ENCODE data around the gene CMTM5. TPM values are rescaled to one million over a fixed set of nuclear protein-coding genes. Genes with fewer than 3 reads are reported as not detected.

The CMTM5 gene
- total RNA-seq, 2 experiments from 2014 or later = not detected

DNA sequence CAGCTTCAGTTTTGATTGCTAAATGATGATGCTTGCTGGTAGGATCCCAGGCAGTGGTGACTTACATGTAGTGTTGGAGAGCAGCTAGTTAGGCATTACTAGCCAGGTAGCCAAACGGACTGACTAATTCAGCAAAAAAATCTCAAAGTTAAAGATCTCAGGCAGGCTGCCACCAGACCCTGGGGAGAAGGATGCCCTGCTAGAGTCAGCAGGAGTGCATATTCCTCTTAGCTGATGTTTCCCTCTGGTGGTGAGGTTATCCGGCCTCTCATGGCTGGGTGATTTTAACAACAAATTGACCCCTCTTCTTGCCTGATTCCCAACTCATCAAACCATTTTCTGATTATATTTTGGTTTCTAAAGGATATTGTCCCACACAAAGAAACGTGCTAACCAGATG, 14.6 kb upstream of the CMTM5 start:
- Histone ChIP-seq H3K4me1 (ENCODE audit: insufficient read depth, low read length, poor library complexity, severe bottlenecking) (no peaks in the 10 kb centered on the region), H3K36me3 (ENCODE audit: insufficient read depth, low read length) (no peaks in the 10 kb centered on the region), H3K9me2 (ENCODE audit: insufficient read depth, low read length) (no peaks in the 10 kb centered on the region), H4K20me1 (ENCODE audit: insufficient read depth, low read length) (no peaks in the 10 kb centered on the region), H3K79me2 (ENCODE audit: insufficient read depth, low read depth, low read length) (no peaks in the 10 kb centered on the region), H3K4me2 (ENCODE audit: low read length) (no peak overlapping the region), H3K27ac (ENCODE audit: low read depth, low read length, poor library complexity, severe bottlenecking) (no peak overlapping the region), H2AFZ (ENCODE audit: low read length) (no peak overlapping the region), H3K4me3 (ENCODE audit: low read depth, low read length, poor library complexity, severe bottlenecking) (no peak overlapping the region), H3K9me3 (ENCODE audit: low read length) (no peaks in the 10 kb centered on the region)
- intact Hi-C loops (cut with micrococcal nuclease; ENCODE audit: unreplicated experiment) = no loop called here
- DNase-seq (ENCODE audit: low spot score) = no peak
- ChIA-PET POLR2A (interaction anchor here (0.7 kb wide), 2 partner anchors 40 to 81 kb away, joined by 3 to 4 read pairs; no protein-coding TSS in a partner anchor), CTCF (ENCODE audit: unreplicated experiment) (no interaction called here)
- TF ChIP-seq CTCF (conservative IDR thresholded peaks at IDR 0.05; ENCODE audit: low read length) (0 out of 2 replicates have a peak, but pooled peaks have one; percentile 26), EZH2phosphoT487 (IDR thresholded peaks at IDR 0.05; ENCODE audit: borderline replicate concordance, low read depth, low read length) (no peak)
- no TSS peak for BruUV-seq (replicated peaks)

- Histone ChIP-seq H2AFZ (ENCODE audit: low read length) (no peak overlapping the region), H3K9me2 (ENCODE audit: insufficient read depth, low read length) (no peaks in the 10 kb centered on the region), H3K36me3 (ENCODE audit: insufficient read depth, low read length) (no peaks in the 10 kb centered on the region), H4K20me1 (ENCODE audit: insufficient read depth, low read length) (no peaks in the 10 kb centered on the region), H3K4me1 (ENCODE audit: insufficient read depth, low read length, poor library complexity, severe bottlenecking) (no peaks in the 10 kb centered on the region), H3K9me3 (ENCODE audit: low read length) (no peaks in the 10 kb centered on the region), H3K27ac (ENCODE audit: low read depth, low read length, poor library complexity, severe bottlenecking) (no peak overlapping the region), H3K79me2 (ENCODE audit: insufficient read depth, low read depth, low read length) (no peaks in the 10 kb centered on the region), H3K4me3 (ENCODE audit: low read depth, low read length, poor library complexity, severe bottlenecking) (no peak overlapping the region), H3K4me2 (ENCODE audit: low read length) (no peak overlapping the region)
- TF ChIP-seq CTCF (conservative IDR thresholded peaks at IDR 0.05; ENCODE audit: low read length) (no peak), EZH2phosphoT487 (IDR thresholded peaks at IDR 0.05; ENCODE audit: borderline replicate concordance, low read depth, low read length) (no peak)
- intact Hi-C loops (cut with micrococcal nuclease; ENCODE audit: unreplicated experiment) = no loop called here
- DNase-seq (ENCODE audit: low spot score) = no peak
- no TSS peak for BruUV-seq (replicated peaks)
- CTCF ChIA-PET (ENCODE audit: unreplicated experiment) = no interaction called here
- POLR2A ChIA-PET = no interaction called here
These were observed 12.4 kb upstream of the CMTM5 start for GRCh38 chr14:23364164-23365035.

Data from OCI-LY7 (cell line).